Measurements from ENCODE around the gene LPP. TPM values are rescaled to one million over a fixed set of nuclear protein-coding genes. Genes with fewer than 3 reads are reported as not detected.

Gene LPP
- total and polyA plus RNA-seq, 2 donors from 2014 or later: 6.7 to 233 TPM

GRCh38 chr3:188553569-188553968 lies 399.6 kb downstream of the LPP start:
- Histone ChIP-seq H3K9me3 (ENCODE audit: control insufficient read depth in 2 of 3, insufficient read depth in 1 of 3, low read length in 3 of 3) (no peaks in the 10 kb centered on the region), H3K36me3 (ENCODE audit: control insufficient read depth in 2 of 3, insufficient read depth in 3 of 3, low read length in 3 of 3) (no peaks in the 10 kb centered on the region), H3K4me1 (ENCODE audit: control insufficient read depth in 2 of 3, insufficient read depth in 2 of 3, low read depth in 1 of 3, low read length in 3 of 3) (no peaks in the 10 kb centered on the region), H3K9ac (ENCODE audit: low read length in 3 of 3) (no peak overlapping the region), H3K4me3 (ENCODE audit: low read length in 3 of 3) (no peak overlapping the region), H3K27me3 (ENCODE audit: control insufficient read depth, insufficient read depth, low read length) (no peaks in the 10 kb centered on the region), H3K27ac (ENCODE audit: low read depth in 2 of 2, low read length in 2 of 2) (no peak overlapping the region)
- FAIRE-seq (no peak), DNase-seq (no peak)
- TF ChIP-seq CTCF (IDR thresholded peaks at IDR 0.05; ENCODE audit: borderline replicate concordance, extremely low read depth, insufficient read depth): no peak
- intact Hi-C loops (cut with DNase I): no loop called here

GRCh38 chr3:188554404-188554803 lies 400.4 kb downstream of the LPP start:
- H3K4me1 ChIP-seq (ENCODE audit: control insufficient read depth in 2 of 3, insufficient read depth in 2 of 3, low read depth in 1 of 3, low read length in 3 of 3): no peaks in the 10 kb centered on the region
- DNase-seq (no peak), FAIRE-seq (no peak)
- no peak for TF ChIP-seq CTCF (IDR thresholded peaks at IDR 0.05; ENCODE audit: borderline replicate concordance, extremely low read depth, insufficient read depth)
- intact Hi-C loops (cut with DNase I): no loop called here
- H3K4me3 ChIP-seq (ENCODE audit: low read length in 3 of 3): no peak overlapping the region
- H3K9me3 ChIP-seq (ENCODE audit: control insufficient read depth in 2 of 3, insufficient read depth in 1 of 3, low read length in 3 of 3): no peaks in the 10 kb centered on the region
- no peak overlapping the region for H3K9ac ChIP-seq (ENCODE audit: low read length in 3 of 3)
- no peaks in the 10 kb centered on the region for H3K36me3 ChIP-seq (ENCODE audit: control insufficient read depth in 2 of 3, insufficient read depth in 3 of 3, low read length in 3 of 3)
- no peak overlapping the region for H3K27ac ChIP-seq (ENCODE audit: low read depth in 2 of 2, low read length in 2 of 2)
- no peaks in the 10 kb centered on the region for H3K27me3 ChIP-seq (ENCODE audit: control insufficient read depth, insufficient read depth, low read length)

- TF ChIP-seq CTCF (IDR thresholded peaks at IDR 0.05; ENCODE audit: borderline replicate concordance, extremely low read depth, insufficient read depth): no peak
- intact Hi-C loops (cut with DNase I): no loop called here
- no peaks in the 10 kb centered on the region for H3K27me3 ChIP-seq (ENCODE audit: control insufficient read depth, insufficient read depth, low read length)
- no peaks in the 10 kb centered on the region for H3K9me3 ChIP-seq (ENCODE audit: control insufficient read depth in 2 of 3, insufficient read depth in 1 of 3, low read length in 3 of 3)
- no peak overlapping the region for H3K27ac ChIP-seq (ENCODE audit: low read depth in 2 of 2, low read length in 2 of 2)
- no peaks in the 10 kb centered on the region for H3K36me3 ChIP-seq (ENCODE audit: control insufficient read depth in 2 of 3, insufficient read depth in 3 of 3, low read length in 3 of 3)
- FAIRE-seq (no peak), DNase-seq (no peak)
- no peak overlapping the region for H3K4me3 ChIP-seq (ENCODE audit: low read length in 3 of 3)
- no peak overlapping the region for H3K9ac ChIP-seq (ENCODE audit: low read length in 3 of 3)
- H3K4me1 ChIP-seq (ENCODE audit: control insufficient read depth in 2 of 3, insufficient read depth in 2 of 3, low read depth in 1 of 3, low read length in 3 of 3): no peaks in the 10 kb centered on the region
Observed at GRCh38 chr3:188557235-188557634, 403.3 kb downstream of the LPP start.

DNA sequence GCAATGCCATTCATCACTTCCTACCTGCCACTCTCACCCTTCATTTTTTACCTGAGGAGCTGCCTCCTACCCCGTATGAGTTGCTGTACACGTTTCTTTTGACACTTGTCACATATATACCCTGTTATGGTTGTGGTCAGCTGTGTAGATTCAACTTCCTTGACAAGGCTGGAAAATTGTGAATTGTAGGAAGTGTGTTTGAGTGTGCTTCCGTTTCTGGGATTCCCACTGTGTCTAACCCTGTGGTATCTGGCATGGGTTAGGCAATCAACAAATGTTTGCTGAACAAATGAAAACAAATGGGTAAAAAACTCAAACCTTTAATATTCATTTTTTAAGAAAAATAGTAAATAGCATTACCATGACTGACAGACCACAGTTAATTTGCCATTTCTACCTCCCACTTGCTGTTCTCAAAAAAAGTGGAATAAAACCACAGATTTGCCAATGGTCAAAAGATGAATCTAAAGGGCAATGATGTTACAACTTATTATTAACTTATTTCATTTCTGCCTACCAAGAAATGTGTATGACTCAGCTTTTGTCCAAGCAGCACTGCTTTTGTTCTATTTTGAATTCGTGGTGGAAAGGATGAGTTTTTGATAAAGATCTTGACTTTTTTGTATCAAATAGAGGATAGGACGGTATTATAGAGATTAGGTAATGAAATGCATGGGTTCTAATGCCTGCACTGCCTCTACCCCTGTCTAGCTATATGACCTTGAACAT lies 404.6 kb downstream of the LPP start:
- intact Hi-C loops (cut with DNase I): no loop called here
- no peak for TF ChIP-seq CTCF (IDR thresholded peaks at IDR 0.05; ENCODE audit: borderline replicate concordance, extremely low read depth, insufficient read depth)
- H3K27ac ChIP-seq (ENCODE audit: low read depth in 2 of 2, low read length in 2 of 2): no peak overlapping the region

More for the DNA sequence above, 404.6 kb downstream of the LPP start:
- H3K9me3 ChIP-seq (ENCODE audit: control insufficient read depth in 2 of 3, insufficient read depth in 1 of 3, low read length in 3 of 3): no peaks in the 10 kb centered on the region
- no peaks in the 10 kb centered on the region for H3K4me1 ChIP-seq (ENCODE audit: control insufficient read depth in 2 of 3, insufficient read depth in 2 of 3, low read depth in 1 of 3, low read length in 3 of 3)
- no peaks in the 10 kb centered on the region for H3K36me3 ChIP-seq (ENCODE audit: control insufficient read depth in 2 of 3, insufficient read depth in 3 of 3, low read length in 3 of 3)
- FAIRE-seq: no peak
- H3K27me3 ChIP-seq (ENCODE audit: control insufficient read depth, insufficient read depth, low read length): no peaks in the 10 kb centered on the region
- no peak overlapping the region for H3K4me3 ChIP-seq (ENCODE audit: low read length in 3 of 3)
- DNase-seq: no peak
- no peak overlapping the region for H3K9ac ChIP-seq (ENCODE audit: low read length in 3 of 3)

Data from kidney (tissue), 14 donors.